ENCODE results near the gene APC. TPM values are rescaled to one million over a fixed set of nuclear protein-coding genes. Genes with fewer than 3 reads are reported as not detected.
"Not testable (repeated sequence)": the region's sequence is repeated elsewhere in the genome, so short reads cannot be mapped to it uniquely, and the experiment has no call there.

APC gene
- total RNA-seq, 4 donors from 2014 or later = 77.8 to 109 (median 85.7) TPM

- no peaks in the 10 kb centered on the region for H3K27me3 ChIP-seq
- no peaks in the 10 kb centered on the region for H3K9me3 ChIP-seq
- H3K4me3 ChIP-seq = peak overlapping the region in 1 of 4 donors; percentile 10
- WGBS, 2 donors (ENCODE audit: low coverage in 1 of 2) = 52 to 54% methylated on average over 6 to 8 of the region's 8 CpGs
- in situ Hi-C loops (cut with MboI; ENCODE audit: low pct_ligation_motif_present in 1 of 4, low pct_unique_long_range_greater_than_20kb in 1 of 4, low sequenced_read_pairs in 3 of 4) = no loop called here
- DNase-seq = no peak
- intact Hi-C loops (cut with DNase I; ENCODE audit: low total_unique reads) = no loop called here
- TF ChIP-seq CTCF (IDR thresholded peaks at IDR 0.05) = peak; percentile 52 to 61 (median 56)
- TF ChIP-seq POLR2A (IDR thresholded peaks at IDR 0.05) = no peak
- H3K27ac ChIP-seq = no peak overlapping the region
- no peaks in the 10 kb centered on the region for H3K36me3 ChIP-seq
- H3K4me1 ChIP-seq = peaks cover 0 to 2% (median 0%) of the 10 kb centered on the region in 4 donors
Measured at GRCh38 chr5:112848116-112848811, 110.6 kb downstream of the APC start.

GRCh38 chr5:112849912-112850311 is 112.2 kb downstream of the APC start:
- peaks cover 0 to 2% (median 0%) of the 10 kb centered on the region in 4 donors for H3K4me1 ChIP-seq
- intact Hi-C loops (cut with DNase I; ENCODE audit: low total_unique reads) = no loop called here
- in situ Hi-C loops (cut with MboI; ENCODE audit: low pct_ligation_motif_present in 1 of 4, low pct_unique_long_range_greater_than_20kb in 1 of 4, low sequenced_read_pairs in 3 of 4) = no loop called here

GRCh38 chr5:112854651-112855050 is 117.0 kb downstream of the APC start:
- H3K9me3 ChIP-seq = no peaks in the 10 kb centered on the region
- 59 to 70% methylated on average over 1 of the region's 1 CpG for WGBS, 2 donors (ENCODE audit: low coverage in 1 of 2)
- no peaks in the 10 kb centered on the region for H3K4me1 ChIP-seq
- H3K36me3 ChIP-seq = no peaks in the 10 kb centered on the region
- H3K27ac ChIP-seq = no peak overlapping the region
- peaks cover 19% of the 10 kb centered on the region for H3K27me3 ChIP-seq
- no peak for TF ChIP-seq POLR2AphosphoS5 (IDR thresholded peaks at IDR 0.05)
- no peak for TF ChIP-seq POLR2A (IDR thresholded peaks at IDR 0.05)
- TF ChIP-seq EP300 (IDR thresholded peaks at IDR 0.05; ENCODE audit: low read depth) = no peak
- no peak for TF ChIP-seq CTCF (IDR thresholded peaks at IDR 0.05)
- H3K4me3 ChIP-seq = no peak overlapping the region
- no peak for DNase-seq
- intact Hi-C loops (cut with DNase I; ENCODE audit: low total_unique reads) = no loop called here
- in situ Hi-C loops (cut with MboI; ENCODE audit: low pct_ligation_motif_present in 1 of 4, low pct_unique_long_range_greater_than_20kb in 1 of 4, low sequenced_read_pairs in 3 of 4) = no loop called here

More at GRCh38 chr5:112849912-112850311, 112.2 kb downstream of the APC start:
- WGBS, 2 donors (ENCODE audit: low coverage in 1 of 2) = 71 to 82% methylated on average over 2 of the region's 2 CpGs
- no peaks in the 10 kb centered on the region for H3K36me3 ChIP-seq
- DNase-seq = no peak
- peaks cover 8% of the 10 kb centered on the region for H3K27me3 ChIP-seq
- no peak for TF ChIP-seq EP300 (IDR thresholded peaks at IDR 0.05; ENCODE audit: low read depth)
- no peak for TF ChIP-seq CTCF (IDR thresholded peaks at IDR 0.05)
- TF ChIP-seq POLR2AphosphoS5 (IDR thresholded peaks at IDR 0.05) = no peak
- no peak overlapping the region for H3K27ac ChIP-seq
- no peak overlapping the region for H3K4me3 ChIP-seq
- no peaks in the 10 kb centered on the region for H3K9me3 ChIP-seq

- intact Hi-C loops (cut with DNase I; ENCODE audit: low total_unique reads) (no loop called here), in situ Hi-C loops (cut with MboI; ENCODE audit: low pct_ligation_motif_present in 1 of 4, low pct_unique_long_range_greater_than_20kb in 1 of 4, low sequenced_read_pairs in 3 of 4) (no loop called here)
- Histone ChIP-seq H3K27ac (no peak overlapping the region), H3K9me3 (no peaks in the 10 kb centered on the region), H3K4me3 (no peak overlapping the region), H3K4me1 (peaks cover 0 to 18% (median 14%) of the 10 kb centered on the region in 4 donors), H3K36me3 (no peaks in the 10 kb centered on the region), H3K27me3 (peaks cover 19% of the 10 kb centered on the region)
- DNase-seq = no peak
- TF ChIP-seq POLR2AphosphoS5 (IDR thresholded peaks at IDR 0.05) = no peak
- TF ChIP-seq CTCF (IDR thresholded peaks at IDR 0.05) = no peak
- TF ChIP-seq POLR2A (IDR thresholded peaks at IDR 0.05) = no peak
- no peak for TF ChIP-seq EP300 (IDR thresholded peaks at IDR 0.05; ENCODE audit: low read depth)
Measured at GRCh38 chr5:112857866-112858265, 120.2 kb downstream of the APC start.

GRCh38 chr5:112860571-112860928 is 122.9 kb downstream of the APC start:
- peak overlapping the region; percentile 25 to 98 (median 88) for H3K4me3 ChIP-seq
- WGBS, 2 donors (ENCODE audit: low coverage in 1 of 2) = 44 to 76% methylated on average over 4 to 11 of the region's 11 CpGs
- DNase-seq; in situ Hi-C loops (cut with MboI; ENCODE audit: low pct_ligation_motif_present in 1 of 4, low pct_unique_long_range_greater_than_20kb in 1 of 4, low sequenced_read_pairs in 3 of 4); H3K27me3 ChIP-seq; H3K9me3 ChIP-seq; intact Hi-C loops (cut with DNase I; ENCODE audit: low total_unique reads): not testable (repeated sequence)
- peaks cover 0 to 13% (median 3%) of the 10 kb centered on the region in 4 donors for H3K36me3 ChIP-seq
- H3K27ac ChIP-seq = peak overlapping the region; percentile 86 to 92 (median 90)
- H3K4me1 ChIP-seq = peaks cover 0 to 33% (median 18%) of the 10 kb centered on the region in 4 donors
